KOPT-K1 (cell line): Measurements from ENCODE around the gene PCDHGB1.
"Not testable (repeated sequence)": the region's sequence is repeated elsewhere in the genome, so short reads cannot be mapped to it uniquely, and the experiment has no call there.

Source experiments
- H3K27ac ChIP-seq: fragments of 200-600 bp; sonication (generic); 2 replicates; pipeline ENCODE4 v1.5.1; 2016; ENCODE audit warnings: antibody characterized with exemption, mild to moderate bottlenecking, low read depth, low read length; ENCODE audit not compliant: poor library complexity, severe bottlenecking
- H3K36me3 ChIP-seq: fragments of 200-600 bp; sonication (generic); 2 replicates; pipeline ENCODE4 v1.5.1; 2017; ENCODE audit warnings: antibody characterized with exemption, mild to moderate bottlenecking, low read length, moderate library complexity; ENCODE audit not compliant: insufficient read depth
- H3K9me3 ChIP-seq: fragments of 200-600 bp; sonication (generic); 2 replicates; pipeline ENCODE4 v1.5.1; 2017; ENCODE audit warnings: antibody characterized with exemption, low read length, mild to moderate bottlenecking; ENCODE audit not compliant: insufficient read depth, poor library complexity, severe bottlenecking

PCDHGB1 gene

DNA sequence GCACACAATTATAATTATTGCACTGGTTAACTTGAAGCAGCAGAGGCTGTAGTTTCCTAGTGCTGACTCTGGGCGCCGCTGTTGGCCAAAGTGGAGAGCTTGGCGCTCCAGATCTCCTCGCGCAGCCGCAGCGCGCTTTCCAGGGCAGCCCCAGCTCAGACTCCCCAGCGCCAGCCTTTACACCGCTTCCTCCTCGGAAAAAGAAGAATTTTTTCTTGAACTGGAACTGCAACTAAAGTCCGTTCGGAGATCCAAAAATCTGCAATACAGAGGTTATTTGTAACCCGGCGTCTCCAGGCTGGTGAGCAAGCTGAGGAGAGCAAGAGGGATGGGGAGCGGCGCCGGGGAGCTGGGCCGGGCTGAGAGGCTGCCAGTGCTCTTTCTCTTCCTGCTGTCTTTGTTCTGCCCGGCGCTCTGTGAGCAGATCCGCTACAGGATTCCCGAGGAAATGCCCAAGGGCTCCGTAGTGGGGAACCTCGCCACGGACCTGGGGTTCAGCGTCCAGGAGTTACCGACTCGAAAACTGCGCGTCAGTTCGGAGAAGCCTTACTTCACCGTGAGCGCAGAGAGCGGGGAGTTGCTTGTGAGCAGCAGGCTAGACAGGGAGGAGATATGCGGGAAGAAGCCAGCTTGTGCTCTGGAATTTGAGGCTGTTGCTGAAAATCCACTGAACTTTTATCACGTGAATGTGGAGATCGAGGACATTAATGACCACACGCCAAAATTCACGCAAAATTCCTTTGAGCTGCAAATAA, 37.8 kb downstream of the PCDHGB1 start, which contains the start of gene PCDHGB4:
Gene PCDHGB4, plus strand, starts transcription at position 142 of the 755 bp plus-strand sequence. Its CDS starts 187 bp downstream, at position 329.
- H3K27ac ChIP-seq, H3K36me3 ChIP-seq: not testable (repeated sequence)
- peaks cover 23% of the 10 kb centered on the region for H3K9me3 ChIP-seq

DNA sequence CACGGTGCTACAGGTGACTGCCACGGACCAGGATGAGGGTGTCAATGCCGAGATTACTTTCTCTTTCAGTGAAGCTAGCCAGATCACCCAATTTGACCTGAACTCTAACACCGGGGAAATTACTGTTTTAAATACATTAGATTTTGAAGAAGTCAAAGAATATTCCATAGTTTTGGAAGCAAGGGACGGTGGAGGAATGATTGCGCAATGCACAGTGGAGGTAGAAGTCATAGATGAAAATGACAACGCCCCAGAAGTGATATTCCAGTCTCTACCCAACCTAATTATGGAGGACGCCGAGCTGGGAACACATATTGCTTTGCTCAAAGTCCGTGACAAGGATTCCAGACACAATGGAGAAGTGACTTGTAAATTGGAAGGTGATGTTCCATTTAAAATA, 38.8 kb downstream of the PCDHGB1 start:
- Histone ChIP-seq H3K36me3 (no peaks in the 10 kb centered on the region), H3K9me3 (peaks cover 16% of the 10 kb centered on the region), H3K27ac (no peak overlapping the region)

DNA sequence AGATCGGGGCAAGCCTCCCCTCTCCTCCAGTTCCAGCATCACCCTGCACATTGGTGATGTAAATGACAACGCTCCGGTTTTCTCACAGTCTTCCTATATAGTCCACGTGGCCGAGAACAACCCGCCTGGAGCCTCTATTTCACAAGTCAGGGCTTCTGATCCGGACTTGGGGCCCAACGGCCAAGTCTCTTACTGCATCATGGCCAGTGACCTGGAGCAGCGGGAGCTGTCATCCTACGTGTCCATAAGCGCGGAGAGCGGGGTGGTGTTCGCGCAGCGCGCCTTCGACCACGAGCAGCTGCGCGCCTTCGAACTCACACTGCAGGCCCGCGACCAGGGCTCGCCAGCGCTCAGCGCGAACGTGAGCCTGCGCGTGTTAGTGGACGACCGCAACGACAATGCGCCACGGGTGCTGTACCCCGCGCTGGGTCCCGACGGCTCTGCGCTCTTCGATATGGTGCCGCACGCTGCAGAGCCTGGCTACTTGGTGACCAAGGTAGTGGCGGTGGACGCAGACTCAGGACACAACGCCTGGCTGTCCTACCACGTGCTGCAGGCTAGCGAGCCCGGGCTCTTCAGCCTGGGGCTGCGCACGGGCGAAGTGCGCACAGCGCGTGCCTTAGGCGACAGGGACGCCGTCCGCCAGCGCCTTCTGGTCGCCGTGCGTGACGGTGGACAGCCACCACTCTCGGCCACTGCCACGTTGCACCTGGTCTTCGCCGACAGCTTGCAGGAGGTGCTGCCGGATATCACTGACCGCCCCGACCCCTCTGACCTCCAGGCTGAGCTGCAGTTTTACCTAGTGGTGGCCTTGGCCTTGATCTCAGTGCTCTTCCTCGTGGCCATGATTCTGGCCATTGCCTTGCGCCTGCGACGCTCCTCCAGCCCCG, 39.5 kb downstream of the PCDHGB1 start:
- Histone ChIP-seq H3K9me3 (peaks cover 9% of the 10 kb centered on the region), H3K27ac (no peak overlapping the region), H3K36me3 (no peaks in the 10 kb centered on the region)

DNA sequence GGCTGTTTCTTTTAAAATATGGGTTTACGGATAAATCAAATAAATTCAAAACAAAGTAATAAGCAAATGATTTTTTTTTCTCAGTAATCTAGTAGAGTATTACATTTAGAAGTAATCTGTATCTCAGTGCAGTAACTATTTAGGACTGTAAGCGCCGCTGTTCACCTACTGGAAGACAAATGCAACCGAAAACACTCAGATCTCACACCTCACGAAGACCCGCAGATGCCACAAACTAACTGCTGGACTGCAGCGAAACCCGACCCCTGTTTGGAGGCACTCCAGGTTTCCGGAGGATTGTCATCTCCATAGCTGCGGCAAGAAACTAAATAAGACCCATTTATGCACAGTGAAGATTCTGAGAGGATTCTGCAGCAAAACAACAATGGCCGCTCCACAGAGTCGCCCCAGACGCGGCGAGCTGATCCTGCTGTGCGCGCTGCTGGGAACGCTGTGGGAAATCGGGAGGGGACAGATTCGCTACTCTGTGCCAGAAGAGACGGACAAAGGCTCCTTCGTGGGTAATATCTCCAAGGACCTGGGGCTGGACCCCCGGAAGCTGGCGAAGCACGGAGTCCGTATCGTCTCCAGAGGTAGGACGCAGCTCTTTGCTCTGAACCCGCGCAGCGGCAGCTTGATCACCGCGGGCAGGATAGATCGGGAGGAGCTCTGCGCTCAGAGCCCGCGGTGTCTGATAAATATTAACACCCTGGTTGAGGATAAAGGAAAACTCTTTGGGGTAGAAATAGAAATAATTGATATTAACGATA, 42.7 kb downstream of the PCDHGB1 start, which contains the start of gene PCDHGA8:
Gene PCDHGA8, plus strand, starts transcription at position 205 of the 770 bp plus-strand sequence. Its CDS starts 181 bp downstream, at position 386.
- H3K9me3 ChIP-seq = no peaks in the 10 kb centered on the region

DNA sequence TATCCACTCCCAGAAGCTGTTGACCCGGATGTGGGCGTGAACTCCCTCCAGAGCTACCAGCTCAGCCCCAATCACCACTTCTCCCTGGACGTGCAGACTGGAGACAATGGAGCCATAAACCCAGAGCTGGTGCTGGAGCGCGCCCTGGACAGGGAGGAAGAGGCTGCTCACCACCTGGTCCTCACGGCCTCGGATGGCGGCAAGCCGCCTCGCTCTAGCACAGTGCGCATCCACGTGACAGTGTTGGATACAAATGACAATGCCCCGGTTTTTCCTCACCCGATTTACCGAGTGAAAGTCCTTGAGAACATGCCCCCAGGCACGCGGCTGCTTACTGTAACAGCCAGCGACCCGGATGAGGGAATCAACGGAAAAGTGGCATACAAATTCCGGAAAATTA, 43.4 kb downstream of the PCDHGB1 start:
- H3K9me3 ChIP-seq = no peaks in the 10 kb centered on the region

More for the DNA sequence above, 42.7 kb downstream of the PCDHGB1 start, which contains the start of gene PCDHGA8:
- Histone ChIP-seq H3K36me3 (no peaks in the 10 kb centered on the region), H3K27ac (no peak within 1 kb of the TSS)

DNA sequence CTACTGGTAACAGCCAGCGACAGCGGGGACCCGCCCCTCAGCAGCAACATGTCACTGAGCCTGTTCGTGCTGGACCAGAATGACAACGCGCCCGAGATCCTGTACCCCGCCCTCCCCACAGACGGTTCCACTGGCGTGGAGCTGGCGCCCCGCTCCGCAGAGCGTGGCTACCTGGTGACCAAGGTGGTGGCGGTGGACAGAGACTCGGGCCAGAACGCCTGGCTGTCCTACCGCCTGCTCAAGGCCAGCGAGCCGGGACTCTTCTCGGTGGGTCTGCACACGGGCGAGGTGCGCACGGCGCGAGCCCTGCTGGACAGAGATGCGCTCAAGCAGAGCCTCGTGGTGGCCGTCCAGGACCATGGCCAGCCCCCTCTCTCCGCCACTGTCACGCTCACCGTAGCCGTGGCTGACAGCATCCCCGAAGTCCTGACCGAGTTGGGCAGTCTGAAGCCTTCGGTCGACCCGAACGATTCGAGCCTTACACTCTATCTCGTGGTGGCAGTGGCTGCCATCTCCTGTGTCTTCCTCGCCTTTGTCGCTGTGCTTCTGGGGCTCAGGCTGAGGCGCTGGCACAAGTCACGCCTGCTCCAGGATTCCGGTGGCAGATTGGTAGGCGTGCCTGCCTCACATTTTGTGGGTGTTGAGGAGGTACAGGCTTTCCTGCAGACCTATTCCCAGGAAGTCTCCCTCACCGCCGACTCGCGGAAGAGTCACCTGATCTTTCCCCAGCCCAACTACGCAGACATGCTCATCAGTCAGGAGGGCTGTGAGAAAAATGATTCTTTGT, 44.7 kb downstream of the PCDHGB1 start:
- not testable (repeated sequence) for H3K9me3 ChIP-seq

More for the DNA sequence above, 43.4 kb downstream of the PCDHGB1 start:
- Histone ChIP-seq H3K36me3 (no peaks in the 10 kb centered on the region), H3K27ac (no peak overlapping the region)

DNA sequence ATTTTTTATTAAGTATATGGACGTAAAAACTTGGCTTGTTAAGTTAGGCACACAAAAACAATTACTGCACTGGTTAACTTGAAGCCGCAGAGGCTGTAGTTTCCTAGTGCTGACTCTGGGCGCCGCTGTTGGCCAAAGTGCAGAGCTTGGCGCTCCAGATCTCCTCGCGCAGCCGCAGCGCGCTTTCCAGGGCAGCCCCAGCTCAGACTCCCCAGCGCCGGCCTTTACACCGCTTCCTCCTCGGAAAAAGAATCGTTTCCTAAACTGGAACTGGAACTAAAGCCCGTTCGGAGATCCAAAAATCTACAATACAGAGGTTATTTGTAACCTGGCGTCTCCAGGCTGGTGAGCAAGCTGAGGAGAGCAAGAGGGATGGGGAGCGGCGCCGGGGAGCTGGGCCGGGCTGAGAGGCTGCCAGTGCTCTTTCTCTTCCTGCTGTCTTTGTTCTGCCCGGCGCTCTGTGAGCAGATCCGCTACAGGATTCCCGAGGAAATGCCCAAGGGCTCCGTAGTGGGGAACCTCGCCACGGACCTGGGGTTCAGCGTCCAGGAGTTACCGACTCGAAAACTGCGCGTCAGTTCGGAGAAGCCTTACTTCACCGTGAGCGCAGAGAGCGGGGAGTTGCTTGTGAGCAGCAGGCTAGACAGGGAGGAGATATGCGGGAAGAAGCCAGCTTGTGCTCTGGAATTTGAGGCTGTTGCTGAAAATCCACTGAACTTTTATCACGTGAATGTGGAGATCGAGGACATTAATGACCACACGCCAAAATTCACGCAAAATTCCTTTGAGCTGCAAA, 48.1 kb downstream of the PCDHGB1 start, which contains the start of gene PCDHGB5:
Gene PCDHGB5, plus strand, starts transcription at position 192 of the 796 bp plus-strand sequence. Its CDS starts 181 bp downstream, at position 373.
- H3K36me3 ChIP-seq, H3K9me3 ChIP-seq, H3K27ac ChIP-seq: not testable (repeated sequence)

More for the DNA sequence above, 44.7 kb downstream of the PCDHGB1 start:
- H3K27ac ChIP-seq, H3K36me3 ChIP-seq: not testable (repeated sequence)

DNA sequence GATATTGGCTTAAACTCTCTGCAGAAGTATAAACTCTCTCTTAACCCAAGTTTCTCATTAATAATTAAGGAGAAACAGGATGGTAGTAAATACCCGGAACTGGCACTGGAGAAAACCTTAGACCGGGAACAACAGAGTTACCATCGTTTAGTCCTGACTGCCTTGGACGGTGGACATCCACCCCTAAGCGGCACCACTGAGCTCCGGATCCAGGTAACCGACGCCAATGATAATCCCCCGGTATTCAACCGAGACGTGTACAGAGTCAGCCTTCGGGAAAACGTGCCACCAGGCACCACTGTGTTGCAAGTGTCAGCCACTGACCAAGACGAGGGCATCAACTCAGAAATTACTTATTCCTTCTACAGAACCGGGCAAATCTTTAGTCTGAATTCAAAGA, 48.7 kb downstream of the PCDHGB1 start:
- Histone ChIP-seq H3K9me3 (peaks cover 3% of the 10 kb centered on the region), H3K36me3 (no peaks in the 10 kb centered on the region), H3K27ac (no peak overlapping the region)

DNA sequence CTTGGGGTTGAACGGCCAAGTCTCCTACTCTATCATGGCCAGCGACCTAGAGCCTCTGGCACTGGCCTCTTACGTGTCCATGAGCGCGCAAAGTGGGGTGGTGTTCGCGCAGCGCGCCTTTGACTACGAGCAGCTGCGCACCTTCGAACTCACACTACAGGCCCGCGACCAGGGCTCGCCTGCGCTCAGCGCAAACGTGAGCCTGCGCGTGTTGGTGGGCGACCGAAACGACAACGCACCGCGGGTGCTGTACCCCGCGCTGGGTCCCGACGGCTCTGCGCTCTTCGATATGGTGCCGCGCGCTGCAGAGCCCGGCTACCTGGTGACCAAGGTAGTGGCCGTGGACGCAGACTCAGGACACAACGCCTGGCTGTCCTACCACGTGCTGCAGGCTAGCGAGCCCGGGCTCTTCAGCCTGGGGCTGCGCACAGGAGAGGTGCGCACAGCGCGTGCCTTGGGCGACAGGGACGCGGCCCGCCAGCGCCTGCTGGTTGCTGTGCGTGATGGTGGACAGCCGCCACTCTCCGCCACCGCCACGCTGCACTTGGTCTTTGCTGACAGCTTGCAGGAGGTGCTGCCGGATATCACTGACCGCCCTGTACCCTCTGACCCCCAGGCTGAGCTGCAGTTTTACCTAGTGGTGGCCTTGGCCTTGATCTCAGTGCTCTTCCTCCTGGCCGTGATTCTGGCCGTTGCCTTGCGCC, 49.8 kb downstream of the PCDHGB1 start:
- Histone ChIP-seq H3K36me3 (no peaks in the 10 kb centered on the region), H3K27ac (no peak overlapping the region), H3K9me3 (peaks cover 3% of the 10 kb centered on the region)
